Glutamatergic neuron (in vitro differentiated cells): ENCODE results near the gene MAPRE3. TPM values are rescaled to one million over a fixed set of nuclear protein-coding genes. Genes with fewer than 3 reads are reported as not detected.

Experiments used
- DNase-seq: peaks from one replicate; pipeline ENCODE4 v3.0.0; 2022
- H3K27ac Mint-ChIP-seq: one replicate; pipeline ENCODE4 v1.8.0; 2020; ENCODE audit warnings: mild to moderate bottlenecking, mixed read lengths, inconsistent platforms; ENCODE audit not compliant: unreplicated experiment
- H3K27me3 Mint-ChIP-seq: one replicate; pipeline ENCODE4 v1.8.0; 2020; ENCODE audit warnings: mild to moderate bottlenecking, moderate library complexity, mixed read lengths, inconsistent platforms; ENCODE audit not compliant: unreplicated experiment
- H3K36me3 Mint-ChIP-seq: one replicate; pipeline ENCODE4 v1.8.0; 2020; ENCODE audit warnings: mild to moderate bottlenecking, mixed read lengths, inconsistent platforms; ENCODE audit not compliant: unreplicated experiment
- H3K4me1 Mint-ChIP-seq: one replicate; pipeline ENCODE4 v1.8.0; 2020; ENCODE audit warnings: mild to moderate bottlenecking, low read depth, mixed read lengths, inconsistent platforms; ENCODE audit not compliant: unreplicated experiment
- H3K4me3 Mint-ChIP-seq: one replicate; pipeline ENCODE4 v1.8.0; 2020; ENCODE audit warnings: mild to moderate bottlenecking, mixed read lengths, inconsistent platforms; ENCODE audit not compliant: unreplicated experiment
- H3K9me3 Mint-ChIP-seq: one replicate; pipeline ENCODE4 v1.8.0; 2020; ENCODE audit warnings: mild to moderate bottlenecking, moderate library complexity, mixed read lengths, inconsistent platforms; ENCODE audit not compliant: unreplicated experiment
- total RNA-seq: library from RNA; stranded (reverse); fragmentation: NEBNext Ultra II Directional; extraction: Animal tissue kit (Norgen Biotek cat#: 25700); gene quantifications from one replicate; pipeline ENCODE4 v1.2.1, GENCODE V29; 2021; ENCODE audit not compliant: unreplicated experiment
- TF ChIP-seq, protein P1 (sequence below): fragments of 200-600 bp; sonication (generic); IDR thresholded peaks from one replicate; pipeline ENCODE4 v1.5.0; 2021; ENCODE audit not compliant: partially characterized antibody, unreplicated experiment

The MAPRE3 gene
- total RNA-seq, 1 donor from 2014 or later, result 49.2 TPM

- TF ChIP-seq, protein P1, sequence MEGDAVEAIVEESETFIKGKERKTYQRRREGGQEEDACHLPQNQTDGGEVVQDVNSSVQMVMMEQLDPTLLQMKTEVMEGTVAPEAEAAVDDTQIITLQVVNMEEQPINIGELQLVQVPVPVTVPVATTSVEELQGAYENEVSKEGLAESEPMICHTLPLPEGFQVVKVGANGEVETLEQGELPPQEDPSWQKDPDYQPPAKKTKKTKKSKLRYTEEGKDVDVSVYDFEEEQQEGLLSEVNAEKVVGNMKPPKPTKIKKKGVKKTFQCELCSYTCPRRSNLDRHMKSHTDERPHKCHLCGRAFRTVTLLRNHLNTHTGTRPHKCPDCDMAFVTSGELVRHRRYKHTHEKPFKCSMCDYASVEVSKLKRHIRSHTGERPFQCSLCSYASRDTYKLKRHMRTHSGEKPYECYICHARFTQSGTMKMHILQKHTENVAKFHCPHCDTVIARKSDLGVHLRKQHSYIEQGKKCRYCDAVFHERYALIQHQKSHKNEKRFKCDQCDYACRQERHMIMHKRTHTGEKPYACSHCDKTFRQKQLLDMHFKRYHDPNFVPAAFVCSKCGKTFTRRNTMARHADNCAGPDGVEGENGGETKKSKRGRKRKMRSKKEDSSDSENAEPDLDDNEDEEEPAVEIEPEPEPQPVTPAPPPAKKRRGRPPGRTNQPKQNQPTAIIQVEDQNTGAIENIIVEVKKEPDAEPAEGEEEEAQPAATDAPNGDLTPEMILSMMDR, result no peak
- no peak overlapping the region for H3K4me3 Mint-ChIP-seq
- H3K4me1 Mint-ChIP-seq, result no peaks in the 10 kb centered on the region
Observed at GRCh38 chr2:26998323-26998722, 27.9 kb downstream of the MAPRE3 start.

DNA sequence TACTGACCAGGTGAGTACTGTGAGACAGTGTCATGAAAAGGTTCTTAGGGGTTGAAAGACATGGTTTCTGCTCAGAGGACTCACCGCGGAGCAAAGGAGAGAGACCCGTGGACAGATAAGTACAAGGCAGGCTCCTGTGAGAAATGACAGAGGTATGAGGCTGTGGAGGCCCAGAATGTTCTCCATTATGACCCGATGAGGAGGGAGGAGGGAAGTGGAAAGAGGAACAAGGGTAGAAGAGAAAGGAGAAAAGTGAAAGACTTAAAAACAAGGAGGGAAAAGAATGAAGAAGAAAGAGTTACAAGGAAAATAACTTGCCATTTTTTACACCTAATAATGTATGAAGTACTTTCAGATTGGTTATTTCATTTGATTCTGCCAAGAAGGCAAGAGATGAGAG, 29.8 kb downstream of the MAPRE3 start:
- Mint-ChIP-seq H3K4me3 (no peak overlapping the region), H3K4me1 (no peaks in the 10 kb centered on the region), H3K36me3 (no peaks in the 10 kb centered on the region), H3K9me3 (no peaks in the 10 kb centered on the region), H3K27me3 (no peaks in the 10 kb centered on the region), H3K27ac (no peak overlapping the region)
- TF ChIP-seq, protein P1, result no peak
- no peak for DNase-seq

More at GRCh38 chr2:26998323-26998722, 27.9 kb downstream of the MAPRE3 start:
- Mint-ChIP-seq H3K9me3 (no peaks in the 10 kb centered on the region), H3K27me3 (no peaks in the 10 kb centered on the region), H3K36me3 (peaks cover 6% of the 10 kb centered on the region), H3K27ac (no peak overlapping the region)
- no peak for DNase-seq

DNA sequence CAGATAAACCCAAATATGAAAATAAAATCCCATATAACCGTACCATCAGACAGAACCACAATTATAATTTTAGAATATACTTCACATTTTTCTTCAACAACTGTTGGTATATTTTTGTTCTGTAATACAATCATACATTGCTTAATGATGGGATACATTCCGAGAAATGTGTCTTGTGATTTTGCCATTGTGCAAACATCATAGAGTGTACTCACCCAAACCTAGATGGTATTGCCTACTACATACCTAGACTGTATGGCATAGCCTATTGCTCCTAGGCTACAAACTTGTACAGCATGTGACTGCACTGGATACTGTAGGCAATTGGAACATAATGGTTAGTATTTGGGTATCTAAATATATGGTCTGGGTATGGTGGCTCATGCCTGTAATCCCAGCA, 30.6 kb downstream of the MAPRE3 start:
- Mint-ChIP-seq H3K36me3 (no peaks in the 10 kb centered on the region), H3K4me1 (no peaks in the 10 kb centered on the region), H3K9me3 (no peaks in the 10 kb centered on the region), H3K4me3 (no peak overlapping the region), H3K27me3 (no peaks in the 10 kb centered on the region), H3K27ac (no peak overlapping the region)
- no peak for DNase-seq
- TF ChIP-seq, protein P1, result no peak

DNA sequence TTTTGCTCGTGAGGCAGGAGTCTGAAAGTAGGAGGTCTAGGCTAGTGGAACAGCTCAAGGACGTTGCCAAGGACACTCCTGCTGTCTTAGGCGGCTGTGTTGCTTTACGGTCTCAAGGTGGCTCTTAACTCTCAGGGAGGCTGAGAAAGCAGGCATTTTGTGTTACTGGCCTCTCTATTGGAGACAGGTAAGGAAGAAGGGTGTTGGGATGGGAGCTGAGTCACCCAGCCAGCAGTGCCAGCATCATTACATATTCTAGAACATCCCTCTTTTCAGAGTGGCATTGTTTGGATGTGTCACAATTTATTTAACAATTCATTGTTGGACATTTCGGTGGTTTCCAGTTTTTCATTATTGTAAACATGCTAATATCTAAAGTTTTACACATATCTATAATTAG, 31.5 kb downstream of the MAPRE3 start:
- H3K4me3 Mint-ChIP-seq, result no peak overlapping the region
- H3K9me3 Mint-ChIP-seq, result no peaks in the 10 kb centered on the region
- no peak overlapping the region for H3K27ac Mint-ChIP-seq
- no peaks in the 10 kb centered on the region for H3K27me3 Mint-ChIP-seq
- no peaks in the 10 kb centered on the region for H3K36me3 Mint-ChIP-seq
- no peaks in the 10 kb centered on the region for H3K4me1 Mint-ChIP-seq
- DNase-seq, result no peak
- TF ChIP-seq, protein P1, result no peak

DNA sequence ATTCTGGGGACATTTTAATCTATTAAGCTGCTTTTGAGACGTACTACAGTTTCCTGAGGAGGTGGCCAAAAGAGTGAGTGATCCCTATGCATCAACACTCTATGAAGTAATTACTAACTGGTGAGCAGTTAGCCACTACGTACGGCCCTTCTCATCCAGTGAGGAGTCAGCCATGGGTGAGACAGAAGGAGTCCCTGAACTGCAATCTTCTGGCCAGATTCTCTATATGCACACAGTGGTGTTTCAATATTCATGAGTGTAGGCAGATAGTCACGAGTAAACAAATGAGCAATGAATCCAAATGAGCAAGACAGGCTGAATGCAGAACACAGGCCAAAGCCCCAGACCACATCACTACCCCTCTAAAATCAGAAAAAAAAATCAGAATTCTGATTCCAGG, 32.6 kb downstream of the MAPRE3 start:
- Mint-ChIP-seq H3K27ac (no peak overlapping the region), H3K4me3 (no peak overlapping the region), H3K4me1 (no peaks in the 10 kb centered on the region), H3K9me3 (no peaks in the 10 kb centered on the region), H3K27me3 (no peaks in the 10 kb centered on the region), H3K36me3 (no peaks in the 10 kb centered on the region)
- TF ChIP-seq, protein P1, result no peak
- DNase-seq, result no peak
